Body of pancreas (tissue), 4 donors: ENCODE data around the gene SGPL1.

ENCODE experiments used
- CTCF ChIP-seq, 7 experiments: fragments of 450-650 bp in 4 of 7; fragments of 200-600 bp in 3 of 7; sonication (generic) in 3 of 7; IDR thresholded peaks; one replicate each; pipeline ENCODE4 v1.5.1; 2016 to 2019; ENCODE audit warnings: antibody characterized with exemption in 7 of 7
- POLR2A ChIP-seq, 3 donors: fragments of 450-650 bp; IDR thresholded peaks; one replicate each; pipeline ENCODE4 v1.6.1; 2016; ENCODE audit warnings: antibody characterized with exemption in 3 of 3, mild to moderate bottlenecking in 2 of 3

- no peak for TF ChIP-seq CTCF (IDR thresholded peaks at IDR 0.05)
- no peak for TF ChIP-seq POLR2A (IDR thresholded peaks at IDR 0.05)
Observed at GRCh38 chr10:70804421-70804808, 11.3 kb upstream of the SGPL1 start.
